ENCODE data around the gene NSD2. TPM values are rescaled to one million over a fixed set of nuclear protein-coding genes. Genes with fewer than 3 reads are reported as not detected.

NSD2 gene
- polyA plus RNA-seq, 1 donor from 2014 or later, result 51.6 TPM

DNA sequence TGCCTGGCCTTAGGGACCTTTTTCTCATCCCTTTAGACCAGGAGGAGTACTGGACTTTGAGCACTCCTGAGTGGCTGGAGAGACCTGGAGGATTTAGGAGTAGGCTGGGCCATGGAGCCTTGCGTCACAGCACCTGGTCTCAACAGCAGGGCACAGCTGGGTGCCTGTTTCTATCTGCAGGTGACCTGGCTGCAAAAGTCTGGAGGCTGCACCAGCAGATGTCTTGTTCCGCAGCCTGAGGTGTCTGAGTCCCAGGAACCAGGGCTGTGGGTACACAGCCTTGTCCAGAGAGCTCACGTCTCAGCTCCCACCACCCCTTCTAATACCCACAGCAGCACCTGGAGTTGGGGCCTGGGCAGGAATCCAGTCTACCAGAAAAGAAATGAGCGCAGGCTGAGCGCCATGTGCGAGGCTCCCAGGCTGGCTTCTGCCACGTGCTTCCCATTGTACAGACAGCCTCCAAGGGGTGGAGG is 5.0 kb upstream of the NSD2 start:
- H3K4me3 ChIP-seq (ENCODE audit: low read length), result no peak overlapping the region
- TF ChIP-seq, protein P1, sequence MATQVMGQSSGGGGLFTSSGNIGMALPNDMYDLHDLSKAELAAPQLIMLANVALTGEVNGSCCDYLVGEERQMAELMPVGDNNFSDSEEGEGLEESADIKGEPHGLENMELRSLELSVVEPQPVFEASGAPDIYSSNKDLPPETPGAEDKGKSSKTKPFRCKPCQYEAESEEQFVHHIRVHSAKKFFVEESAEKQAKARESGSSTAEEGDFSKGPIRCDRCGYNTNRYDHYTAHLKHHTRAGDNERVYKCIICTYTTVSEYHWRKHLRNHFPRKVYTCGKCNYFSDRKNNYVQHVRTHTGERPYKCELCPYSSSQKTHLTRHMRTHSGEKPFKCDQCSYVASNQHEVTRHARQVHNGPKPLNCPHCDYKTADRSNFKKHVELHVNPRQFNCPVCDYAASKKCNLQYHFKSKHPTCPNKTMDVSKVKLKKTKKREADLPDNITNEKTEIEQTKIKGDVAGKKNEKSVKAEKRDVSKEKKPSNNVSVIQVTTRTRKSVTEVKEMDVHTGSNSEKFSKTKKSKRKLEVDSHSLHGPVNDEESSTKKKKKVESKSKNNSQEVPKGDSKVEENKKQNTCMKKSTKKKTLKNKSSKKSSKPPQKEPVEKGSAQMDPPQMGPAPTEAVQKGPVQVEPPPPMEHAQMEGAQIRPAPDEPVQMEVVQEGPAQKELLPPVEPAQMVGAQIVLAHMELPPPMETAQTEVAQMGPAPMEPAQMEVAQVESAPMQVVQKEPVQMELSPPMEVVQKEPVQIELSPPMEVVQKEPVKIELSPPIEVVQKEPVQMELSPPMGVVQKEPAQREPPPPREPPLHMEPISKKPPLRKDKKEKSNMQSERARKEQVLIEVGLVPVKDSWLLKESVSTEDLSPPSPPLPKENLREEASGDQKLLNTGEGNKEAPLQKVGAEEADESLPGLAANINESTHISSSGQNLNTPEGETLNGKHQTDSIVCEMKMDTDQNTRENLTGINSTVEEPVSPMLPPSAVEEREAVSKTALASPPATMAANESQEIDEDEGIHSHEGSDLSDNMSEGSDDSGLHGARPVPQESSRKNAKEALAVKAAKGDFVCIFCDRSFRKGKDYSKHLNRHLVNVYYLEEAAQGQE (IDR thresholded peaks at IDR 0.05; ENCODE audit: borderline replicate concordance), result no peak
- no peak for TF ChIP-seq RAD21 (conservative IDR thresholded peaks at IDR 0.05)
- no peak for TF ChIP-seq MXI1 (conservative IDR thresholded peaks at IDR 0.05; ENCODE audit: poor library complexity, severe bottlenecking)
- TF ChIP-seq EP300 (conservative IDR thresholded peaks at IDR 0.05; ENCODE audit: poor library complexity, severe bottlenecking), result no peak
- TF ChIP-seq SMC3 (conservative IDR thresholded peaks at IDR 0.05; ENCODE audit: poor library complexity), result no peak
- TF ChIP-seq POLR2AphosphoS5 (IDR thresholded peaks at IDR 0.05), result no peak
- no peak for TF ChIP-seq TAF1 (IDR thresholded peaks at IDR 0.05; ENCODE audit: low read depth)
- TF ChIP-seq EZH2 (IDR thresholded peaks at IDR 0.05; ENCODE audit: borderline replicate concordance, insufficient read depth, low read length, poor library complexity, severe bottlenecking), result no peak
- TF ChIP-seq CTCF (IDR thresholded peaks at IDR 0.05; ENCODE audit: poor library complexity, severe bottlenecking), result no peak
- H3K79me2 ChIP-seq (replicated peaks; ENCODE audit: insufficient read depth, low read length), result no peaks in the 10 kb centered on the region
- H2AFZ ChIP-seq (ENCODE audit: low read depth, low read length), result no peak overlapping the region
- no peaks in the 10 kb centered on the region for H3F3A ChIP-seq (ENCODE audit: insufficient read depth, low read length, poor library complexity, severe bottlenecking)
- H3K9me2 ChIP-seq (ENCODE audit: insufficient read depth, low read length), result no peaks in the 10 kb centered on the region
- no peaks in the 10 kb centered on the region for H3K9me3 ChIP-seq (ENCODE audit: low read length)
- H4K20me1 ChIP-seq (ENCODE audit: insufficient read depth), result no peaks in the 10 kb centered on the region
- no peak overlapping the region for H3K4me2 ChIP-seq (ENCODE audit: low read length)
- H3K36me3 ChIP-seq (ENCODE audit: insufficient read depth, low read length), result no peaks in the 10 kb centered on the region
- H3K9ac ChIP-seq (ENCODE audit: low read length), result no peak overlapping the region
- H3K27me3 ChIP-seq (ENCODE audit: insufficient read depth, low read depth, low read length), result no peaks in the 10 kb centered on the region
- no peak overlapping the region for H3K27ac ChIP-seq (ENCODE audit: low read length)

DNA sequence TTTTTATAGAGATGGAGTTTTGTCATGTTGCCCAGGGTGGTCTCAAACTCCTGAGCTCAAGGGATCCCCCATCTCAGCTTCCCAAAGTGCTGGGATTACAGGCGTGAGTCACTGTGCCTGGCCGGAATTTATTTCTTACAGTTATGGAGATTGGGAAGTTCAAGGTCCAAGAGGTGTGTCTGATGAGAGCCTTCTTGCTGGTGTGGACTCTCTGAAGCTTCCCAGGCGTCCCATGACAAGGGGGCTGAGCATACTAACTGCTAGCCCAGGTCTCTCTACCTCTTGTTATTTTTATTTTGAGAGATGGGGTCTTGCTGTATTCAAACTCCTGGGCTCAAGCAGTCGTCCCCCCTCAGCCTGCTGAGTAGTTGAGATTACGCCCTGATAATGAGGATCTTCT is 2.9 kb upstream of the NSD2 start:
- Histone ChIP-seq H3K27me3 (ENCODE audit: insufficient read depth, low read depth, low read length) (no peaks in the 10 kb centered on the region), H3K4me2 (ENCODE audit: low read length) (no peak overlapping the region), H3K79me2 (replicated peaks; ENCODE audit: insufficient read depth, low read length) (peaks cover 13% of the 10 kb centered on the region), H3K9ac (ENCODE audit: low read length) (no peak overlapping the region), H3K36me3 (ENCODE audit: insufficient read depth, low read length) (no peaks in the 10 kb centered on the region), H3K27ac (ENCODE audit: low read length) (no peak overlapping the region), H3K4me3 (ENCODE audit: low read length) (no peak overlapping the region), H3K9me3 (ENCODE audit: low read length) (no peaks in the 10 kb centered on the region), H3K9me2 (ENCODE audit: insufficient read depth, low read length) (no peaks in the 10 kb centered on the region), H3F3A (ENCODE audit: insufficient read depth, low read length, poor library complexity, severe bottlenecking) (peaks cover 7% of the 10 kb centered on the region), H4K20me1 (ENCODE audit: insufficient read depth) (peaks cover 6% of the 10 kb centered on the region), H2AFZ (ENCODE audit: low read depth, low read length) (no peak overlapping the region)
- no peak for TF ChIP-seq SMC3 (conservative IDR thresholded peaks at IDR 0.05; ENCODE audit: poor library complexity)
- no peak for TF ChIP-seq EZH2 (IDR thresholded peaks at IDR 0.05; ENCODE audit: borderline replicate concordance, insufficient read depth, low read length, poor library complexity, severe bottlenecking)
- TF ChIP-seq, protein P1 (IDR thresholded peaks at IDR 0.05; ENCODE audit: borderline replicate concordance), result no peak
- no peak for TF ChIP-seq TAF1 (IDR thresholded peaks at IDR 0.05; ENCODE audit: low read depth)
- no peak for TF ChIP-seq MXI1 (conservative IDR thresholded peaks at IDR 0.05; ENCODE audit: poor library complexity, severe bottlenecking)
- TF ChIP-seq RAD21 (conservative IDR thresholded peaks at IDR 0.05), result no peak
- no peak for TF ChIP-seq CTCF (IDR thresholded peaks at IDR 0.05; ENCODE audit: poor library complexity, severe bottlenecking)
- no peak for TF ChIP-seq EP300 (conservative IDR thresholded peaks at IDR 0.05; ENCODE audit: poor library complexity, severe bottlenecking)
- TF ChIP-seq POLR2AphosphoS5 (IDR thresholded peaks at IDR 0.05), result no peak
